Measurements from ENCODE around the gene INSRR. TPM values are rescaled to one million over a fixed set of nuclear protein-coding genes. Genes with fewer than 3 reads are reported as not detected.

INSRR gene
- total and polyA plus RNA-seq, 2 of the 4 experiments (the other 2 are of a cell fraction) = not detected

DNA sequence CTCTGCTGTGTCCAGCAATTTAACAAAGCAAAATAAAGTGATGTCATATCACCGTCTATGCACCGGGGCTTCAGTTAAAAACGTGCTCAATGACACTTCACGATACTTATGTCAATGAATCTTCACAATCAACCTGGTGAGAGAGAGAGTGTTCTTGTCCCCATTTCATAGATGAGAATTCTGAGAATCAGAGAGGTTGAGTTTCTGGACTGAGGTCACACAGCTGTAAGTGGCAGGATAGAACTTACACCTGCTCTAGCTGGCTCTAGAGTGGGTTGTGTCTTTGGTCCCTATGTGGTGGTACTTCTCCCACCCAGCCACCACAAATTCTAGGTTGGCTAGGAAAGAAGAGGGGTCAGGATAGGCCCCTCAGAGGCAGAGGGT is 6.9 kb upstream of the INSRR start:
- Histone ChIP-seq H2AK5ac (ENCODE audit: low read depth, low read length) (no peak overlapping the region), H3K27ac (ENCODE audit: insufficient read depth, low read length) (no peak overlapping the region), H3K56ac (ENCODE audit: extremely low read depth, insufficient read depth, low read length) (no peak overlapping the region), H3K36me3 (ENCODE audit: control insufficient read depth, insufficient read depth, low read length) (no peaks in the 10 kb centered on the region), H3K14ac (replicated peaks; ENCODE audit: low read depth, low read length) (no peak overlapping the region), H3K4me2 (ENCODE audit: low read depth, low read length) (no peak overlapping the region), H2AK9ac (replicated peaks; ENCODE audit: low read depth, low read length, poor library complexity) (no peak overlapping the region), H3K4ac (ENCODE audit: low read depth, low read length) (no peak overlapping the region), H3K9me3 (ENCODE audit: control insufficient read depth, insufficient read depth, low read length) (no peaks in the 10 kb centered on the region), H3K9me1 (ENCODE audit: insufficient read depth, low read length) (peaks cover 3% of the 10 kb centered on the region; the same call in 1 of the 2 replicates), H3K18ac (ENCODE audit: low read depth, low read length) (no peak overlapping the region), H3K27me3 (ENCODE audit: control insufficient read depth, insufficient read depth, low read length) (peaks cover 61% of the 10 kb centered on the region), H3K4me3 (ENCODE audit: insufficient read depth, low read depth, low read length) (no peak overlapping the region), H4K5ac (ENCODE audit: low read depth, low read length) (no peak overlapping the region), H2BK15ac (ENCODE audit: low read depth, low read length) (no peak overlapping the region), H4K91ac (ENCODE audit: insufficient read depth, low read depth, low read length) (no peak overlapping the region), H2BK120ac (ENCODE audit: low read depth, low read length) (no peak overlapping the region), H2BK20ac (ENCODE audit: low read depth, low read length) (no peak overlapping the region), H3K23ac (ENCODE audit: low read depth, low read length) (no peak overlapping the region), H3K4me1 (ENCODE audit: control insufficient read depth, insufficient read depth, low read length) (peaks cover 6% of the 10 kb centered on the region), H3K79me1 (ENCODE audit: low read depth in 1 of 2, low read length in 2 of 2) (no peaks in the 10 kb centered on the region), H2AFZ (replicated peaks; ENCODE audit: low read length, poor library complexity) (no peak overlapping the region), H4K8ac (ENCODE audit: low read depth in 2 of 2, low read length in 2 of 2) (no peak overlapping the region), H4K20me1 (ENCODE audit: insufficient read depth, low read length) (peaks cover 8% of the 10 kb centered on the region; the same call in 1 of the 2 replicates), H2BK5ac (ENCODE audit: low read depth, low read length, poor library complexity, severe bottlenecking) (no peak overlapping the region), H3K9ac (ENCODE audit: low read depth, low read length) (no peak overlapping the region)
- in situ Hi-C loops (cut with MboI; ENCODE audit: low sequenced_read_pairs) (no loop called here), intact Hi-C loops (cut with micrococcal nuclease) (no loop called here), dilution Hi-C loops (cut with HindIII; ENCODE audit: low sequenced_read_pairs, unreplicated experiment) (no loop called here)
- WGBS, 2 experiments (ENCODE audit: extremely low coverage in 2 of 2, insufficient read length in 1 of 2) = no CpG with 5 or more reads among the region's 4 CpGs
- BruUV-seq (replicated peaks) = no TSS peak
- no peak for TF ChIP-seq RAD21 (IDR thresholded peaks at IDR 0.05; ENCODE audit: low read length)
- no peak for TF ChIP-seq FOS (IDR thresholded peaks at IDR 0.05; ENCODE audit: low read depth, low read length)
- TF ChIP-seq, protein P1, sequence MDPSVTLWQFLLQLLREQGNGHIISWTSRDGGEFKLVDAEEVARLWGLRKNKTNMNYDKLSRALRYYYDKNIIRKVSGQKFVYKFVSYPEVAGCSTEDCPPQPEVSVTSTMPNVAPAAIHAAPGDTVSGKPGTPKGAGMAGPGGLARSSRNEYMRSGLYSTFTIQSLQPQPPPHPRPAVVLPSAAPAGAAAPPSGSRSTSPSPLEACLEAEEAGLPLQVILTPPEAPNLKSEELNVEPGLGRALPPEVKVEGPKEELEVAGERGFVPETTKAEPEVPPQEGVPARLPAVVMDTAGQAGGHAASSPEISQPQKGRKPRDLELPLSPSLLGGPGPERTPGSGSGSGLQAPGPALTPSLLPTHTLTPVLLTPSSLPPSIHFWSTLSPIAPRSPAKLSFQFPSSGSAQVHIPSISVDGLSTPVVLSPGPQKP (IDR thresholded peaks at IDR 0.05; ENCODE audit: borderline replicate concordance, low read depth, low read length) = no peak
- DNase-seq = no peak
- ATAC-seq (ENCODE audit: low read depth) = no peak
- POLR2A ChIA-PET (ENCODE audit: unreplicated experiment) = no interaction called here
- CTCF ChIA-PET = no interaction called here

Data from IMR-90 (cell line).